Measurements from ENCODE around the gene SRP72.
A peak's percentile ranks its signal among the peaks of the same experiment; 100 is the strongest.

Gene SRP72

DNA sequence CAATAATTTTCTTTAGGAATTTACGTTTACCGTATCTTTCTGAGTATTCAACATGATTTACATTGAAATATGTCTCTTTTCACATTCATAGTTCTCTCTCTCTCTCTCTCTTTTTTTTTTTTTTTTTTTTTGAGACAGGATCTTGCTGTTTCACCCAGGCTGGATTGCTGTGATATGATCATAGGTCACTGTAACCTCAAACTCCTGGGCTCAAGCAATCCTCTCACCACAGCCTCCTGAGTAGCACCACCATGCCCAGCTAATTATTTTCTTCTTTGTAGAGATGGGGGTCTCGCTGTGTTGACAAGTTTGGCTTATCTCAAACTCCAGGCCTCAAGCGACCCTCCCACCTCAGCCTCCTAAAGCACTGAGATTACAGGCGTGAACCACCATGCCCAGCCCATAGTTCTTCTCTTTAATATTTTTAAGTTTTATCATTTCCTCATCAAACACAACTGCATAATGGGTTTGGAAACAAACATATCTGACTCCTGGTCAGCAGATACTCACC lies 9.8 kb downstream of the SRP72 start:
- Histone ChIP-seq H3K56ac (ENCODE audit: low read length) (no peak overlapping the region), H3K18ac (ENCODE audit: low read length) (no peak overlapping the region), H3K4me1 (ENCODE audit: control insufficient read depth, low read depth, low read length) (no peaks in the 10 kb centered on the region), H2BK5ac (ENCODE audit: low read length) (no peak overlapping the region), H3K4me2 (ENCODE audit: low read length) (no peak overlapping the region), H3K79me2 (ENCODE audit: control insufficient read depth, insufficient read depth, low read length) (no peaks in the 10 kb centered on the region), H4K5ac (ENCODE audit: low read length) (no peak overlapping the region), H3K79me1 (ENCODE audit: low read length) (no peaks in the 10 kb centered on the region), H3K4me3 (ENCODE audit: low read length) (no peak overlapping the region), H2BK120ac (ENCODE audit: low read depth, low read length) (no peak overlapping the region), H2BK15ac (replicated peaks; ENCODE audit: low read depth) (no peak overlapping the region), H3K9ac (ENCODE audit: low read length) (no peak overlapping the region), H2AK5ac (ENCODE audit: low read length) (no peak overlapping the region), H4K8ac (ENCODE audit: low read depth, low read length) (no peak overlapping the region), H3K23ac (ENCODE audit: low read length) (no peak overlapping the region), H3K27ac (ENCODE audit: low read depth, low read length) (no peak overlapping the region), H3K27me3 (ENCODE audit: insufficient read depth, low read length, poor library complexity) (no peaks in the 10 kb centered on the region), H3K36me3 (ENCODE audit: control insufficient read depth, insufficient read depth, low read length) (peaks cover 5% of the 10 kb centered on the region), H3K4ac (ENCODE audit: low read depth, low read length) (no peak overlapping the region)
- WGBS (ENCODE audit: extremely low coverage, insufficient coverage, low lambda C conversion rate), result no CpG with 5 or more reads among the region's 5 CpGs
- no peak for DNase-seq

DNA sequence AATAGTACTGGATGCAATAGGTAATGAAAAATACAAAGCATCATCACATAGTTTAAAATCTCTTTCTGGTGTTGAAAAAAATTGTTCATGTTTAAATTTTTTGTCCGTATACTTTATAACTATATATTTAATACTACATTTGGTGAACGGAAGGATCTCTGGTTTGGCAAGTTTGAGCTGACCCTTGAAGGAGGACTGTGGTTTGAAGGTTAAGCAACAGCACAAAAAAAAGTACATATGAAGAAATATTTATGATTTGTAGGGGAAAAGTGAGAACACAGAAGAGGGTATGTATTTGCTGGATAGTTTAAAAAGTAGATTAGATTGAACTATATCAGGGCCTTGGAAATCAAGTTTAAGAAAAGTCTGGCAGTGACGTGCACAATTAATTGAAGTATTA lies 13.3 kb downstream of the SRP72 start:
- no peak overlapping the region for H2BK15ac ChIP-seq (replicated peaks; ENCODE audit: low read depth)
- no peak overlapping the region for H3K56ac ChIP-seq (ENCODE audit: low read length)
- no peak overlapping the region for H3K4me3 ChIP-seq (ENCODE audit: low read length)
- H3K27ac ChIP-seq (ENCODE audit: low read depth, low read length), result no peak overlapping the region
- DNase-seq, result no peak
- peaks cover 5% of the 10 kb centered on the region for H3K36me3 ChIP-seq (ENCODE audit: control insufficient read depth, insufficient read depth, low read length)
- no peak overlapping the region for H4K5ac ChIP-seq (ENCODE audit: low read length)
- no peak overlapping the region for H3K23ac ChIP-seq (ENCODE audit: low read length)
- H3K9ac ChIP-seq (ENCODE audit: low read length), result no peak overlapping the region
- no peak overlapping the region for H2BK120ac ChIP-seq (ENCODE audit: low read depth, low read length)
- H3K79me2 ChIP-seq (ENCODE audit: control insufficient read depth, insufficient read depth, low read length), result no peaks in the 10 kb centered on the region
- H2AK5ac ChIP-seq (ENCODE audit: low read length), result no peak overlapping the region
- H3K27me3 ChIP-seq (ENCODE audit: insufficient read depth, low read length, poor library complexity), result no peaks in the 10 kb centered on the region
- no peak overlapping the region for H3K4ac ChIP-seq (ENCODE audit: low read depth, low read length)
- WGBS (ENCODE audit: extremely low coverage, insufficient coverage, low lambda C conversion rate), result no CpG with 5 or more reads among the region's 3 CpGs
- H2BK5ac ChIP-seq (ENCODE audit: low read length), result no peak overlapping the region
- H3K4me1 ChIP-seq (ENCODE audit: control insufficient read depth, low read depth, low read length), result no peaks in the 10 kb centered on the region
- no peak overlapping the region for H4K8ac ChIP-seq (ENCODE audit: low read depth, low read length)
- H3K4me2 ChIP-seq (ENCODE audit: low read length), result no peak overlapping the region
- H3K18ac ChIP-seq (ENCODE audit: low read length), result no peak overlapping the region
- no peaks in the 10 kb centered on the region for H3K79me1 ChIP-seq (ENCODE audit: low read length)

DNA sequence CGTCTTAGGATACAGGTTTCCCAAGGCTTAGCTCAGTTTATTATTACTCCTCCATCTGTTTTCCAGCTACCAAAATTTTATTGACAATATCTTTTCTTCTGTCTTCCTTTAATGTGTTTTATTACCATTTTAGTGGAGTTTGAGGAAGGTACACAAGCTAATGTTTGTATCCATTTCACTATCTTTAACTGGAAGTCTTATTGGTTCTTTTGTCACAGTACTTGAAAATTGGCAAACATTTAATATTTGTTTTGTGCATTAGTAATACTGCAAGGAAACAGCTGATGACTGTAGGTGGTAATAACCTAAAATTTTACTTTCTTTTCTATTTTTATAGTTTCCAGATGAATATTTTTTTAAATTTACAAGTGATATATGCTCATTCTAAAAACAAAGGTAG lies 28.8 kb downstream of the SRP72 start:
- no peak overlapping the region for H3K4me3 ChIP-seq (ENCODE audit: low read length)
- no peak overlapping the region for H4K8ac ChIP-seq (ENCODE audit: low read depth, low read length)
- H2BK120ac ChIP-seq (ENCODE audit: low read depth, low read length), result no peak overlapping the region
- no peaks in the 10 kb centered on the region for H3K4me1 ChIP-seq (ENCODE audit: control insufficient read depth, low read depth, low read length)
- peaks cover 4% of the 10 kb centered on the region for H3K36me3 ChIP-seq (ENCODE audit: control insufficient read depth, insufficient read depth, low read length)
- H3K4ac ChIP-seq (ENCODE audit: low read depth, low read length), result no peak overlapping the region
- no peaks in the 10 kb centered on the region for H3K79me2 ChIP-seq (ENCODE audit: control insufficient read depth, insufficient read depth, low read length)
- H4K5ac ChIP-seq (ENCODE audit: low read length), result no peak overlapping the region
- no peak overlapping the region for H3K56ac ChIP-seq (ENCODE audit: low read length)
- H3K27me3 ChIP-seq (ENCODE audit: insufficient read depth, low read length, poor library complexity), result no peaks in the 10 kb centered on the region
- H3K18ac ChIP-seq (ENCODE audit: low read length), result no peak overlapping the region
- no peaks in the 10 kb centered on the region for H3K79me1 ChIP-seq (ENCODE audit: low read length)
- H3K4me2 ChIP-seq (ENCODE audit: low read length), result no peak overlapping the region
- no peak overlapping the region for H2AK5ac ChIP-seq (ENCODE audit: low read length)
- H2BK15ac ChIP-seq (replicated peaks; ENCODE audit: low read depth), result no peak overlapping the region
- no CpG with 5 or more reads among the region's 1 CpG for WGBS (ENCODE audit: extremely low coverage, insufficient coverage, low lambda C conversion rate)
- no peak overlapping the region for H3K27ac ChIP-seq (ENCODE audit: low read depth, low read length)
- H3K23ac ChIP-seq (ENCODE audit: low read length), result no peak overlapping the region
- H2BK5ac ChIP-seq (ENCODE audit: low read length), result no peak overlapping the region
- no peak for DNase-seq
- no peak overlapping the region for H3K9ac ChIP-seq (ENCODE audit: low read length)

DNA sequence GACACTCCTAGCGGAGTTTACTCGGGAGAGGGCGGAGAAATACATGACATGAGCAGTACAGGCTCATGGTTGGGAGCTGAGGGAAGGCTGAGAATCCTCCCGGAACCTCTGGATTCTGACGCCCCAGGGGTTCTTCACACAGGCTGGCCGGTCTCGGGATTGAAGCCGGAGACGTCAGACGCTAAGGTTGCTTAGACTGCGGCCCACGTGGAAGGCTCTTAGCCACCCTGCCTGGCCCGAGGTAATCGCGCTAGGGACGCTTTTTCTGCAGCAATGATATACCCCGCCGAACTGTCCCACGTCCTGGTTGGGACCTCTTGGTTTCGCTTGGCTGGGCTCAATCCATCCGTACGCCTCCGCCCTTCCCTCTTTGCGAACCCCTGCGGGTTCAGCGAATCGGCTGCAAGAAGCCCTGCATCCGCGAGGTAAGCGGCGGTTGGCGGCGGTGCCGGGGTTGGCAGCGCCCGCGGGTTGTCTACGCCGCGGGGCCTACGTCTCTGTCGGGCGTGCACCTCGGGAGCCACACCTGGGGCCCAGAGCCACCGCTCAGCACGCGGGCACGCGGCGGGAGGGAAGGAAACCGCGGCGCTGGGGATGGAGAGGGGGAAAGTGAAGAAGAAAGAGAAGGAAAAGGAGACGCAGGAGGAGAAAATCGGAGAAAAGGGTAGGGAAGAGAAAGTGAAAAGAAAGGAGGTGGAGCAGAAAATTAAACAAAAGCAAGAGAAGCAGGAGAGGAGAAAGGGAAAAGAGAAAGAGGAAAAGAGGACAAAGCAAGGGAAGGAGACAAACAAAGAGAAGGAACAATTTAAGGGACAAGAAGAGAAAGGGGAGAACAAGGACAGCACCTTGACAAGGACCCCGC lies 38.1 kb downstream of the SRP72 start, which contains the start of gene ARL9:
Gene ARL9, plus strand, starts transcription at position 523 of the 862 bp plus-strand sequence. Its CDS starts 72 bp downstream, at position 595.
- Histone ChIP-seq H2AK5ac (ENCODE audit: low read length) (no peak within 1 kb of the TSS), H3K27me3 (ENCODE audit: insufficient read depth, low read length, poor library complexity) (peaks cover 2% of the 10 kb centered on the region), H3K79me2 (ENCODE audit: control insufficient read depth, insufficient read depth, low read length) (no peaks in the 10 kb centered on the region), H3K56ac (ENCODE audit: low read length) (peak within 1 kb of the TSS; percentile 68), H3K79me1 (ENCODE audit: low read length) (no peaks in the 10 kb centered on the region), H3K36me3 (ENCODE audit: control insufficient read depth, insufficient read depth, low read length) (peaks cover 2% of the 10 kb centered on the region), H3K23ac (ENCODE audit: low read length) (no peak within 1 kb of the TSS), H3K18ac (ENCODE audit: low read length) (no peak within 1 kb of the TSS), H3K9ac (ENCODE audit: low read length) (peak within 1 kb of the TSS; percentile 33), H3K27ac (ENCODE audit: low read depth, low read length) (no peak within 1 kb of the TSS), H2BK15ac (replicated peaks; ENCODE audit: low read depth) (no peak within 1 kb of the TSS), H4K5ac (ENCODE audit: low read length) (no peak within 1 kb of the TSS), H3K4ac (ENCODE audit: low read depth, low read length) (no peak within 1 kb of the TSS), H3K4me2 (ENCODE audit: low read length) (peak within 1 kb of the TSS; percentile 47), H2BK120ac (ENCODE audit: low read depth, low read length) (no peak within 1 kb of the TSS), H3K4me3 (ENCODE audit: low read length) (peak within 1 kb of the TSS; percentile 28), H4K8ac (ENCODE audit: low read depth, low read length) (no peak within 1 kb of the TSS), H3K4me1 (ENCODE audit: control insufficient read depth, low read depth, low read length) (no peaks in the 10 kb centered on the region), H2BK5ac (ENCODE audit: low read length) (no peak within 1 kb of the TSS)
- WGBS (ENCODE audit: extremely low coverage, insufficient coverage, low lambda C conversion rate), result no CpG with 5 or more reads among the region's 56 CpGs
- DNase-seq, result peak; percentile 90

DNA sequence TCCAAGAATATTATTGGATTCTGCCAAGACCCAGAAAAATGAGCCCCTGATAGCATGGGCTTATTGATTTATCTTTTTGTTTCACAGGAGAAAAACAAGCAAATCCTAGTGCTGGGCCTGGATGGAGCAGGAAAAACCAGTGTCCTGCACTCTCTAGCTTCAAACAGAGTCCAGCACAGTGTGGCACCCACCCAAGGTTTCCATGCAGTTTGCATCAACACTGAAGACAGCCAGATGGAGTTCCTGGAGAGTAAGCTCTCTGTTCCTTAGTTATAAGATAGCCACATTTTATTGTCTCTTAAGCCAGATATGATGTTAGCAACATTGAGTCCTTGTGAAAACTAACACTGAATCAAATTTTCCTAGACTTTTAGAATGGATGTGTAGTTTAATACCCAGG lies 43.7 kb downstream of the SRP72 start:
- Histone ChIP-seq H3K27me3 (ENCODE audit: insufficient read depth, low read length, poor library complexity) (peaks cover 2% of the 10 kb centered on the region), H2AK5ac (ENCODE audit: low read length) (no peak overlapping the region), H3K9ac (ENCODE audit: low read length) (no peak overlapping the region), H3K79me1 (ENCODE audit: low read length) (no peaks in the 10 kb centered on the region), H3K18ac (ENCODE audit: low read length) (no peak overlapping the region), H3K79me2 (ENCODE audit: control insufficient read depth, insufficient read depth, low read length) (no peaks in the 10 kb centered on the region), H3K4me1 (ENCODE audit: control insufficient read depth, low read depth, low read length) (no peaks in the 10 kb centered on the region), H3K23ac (ENCODE audit: low read length) (no peak overlapping the region), H4K5ac (ENCODE audit: low read length) (no peak overlapping the region), H3K27ac (ENCODE audit: low read depth, low read length) (no peak overlapping the region), H2BK15ac (replicated peaks; ENCODE audit: low read depth) (no peak overlapping the region), H3K4me3 (ENCODE audit: low read length) (no peak overlapping the region), H3K4me2 (ENCODE audit: low read length) (no peak overlapping the region), H3K36me3 (ENCODE audit: control insufficient read depth, insufficient read depth, low read length) (no peaks in the 10 kb centered on the region), H3K56ac (ENCODE audit: low read length) (no peak overlapping the region), H2BK5ac (ENCODE audit: low read length) (no peak overlapping the region), H3K4ac (ENCODE audit: low read depth, low read length) (no peak overlapping the region), H4K8ac (ENCODE audit: low read depth, low read length) (no peak overlapping the region), H2BK120ac (ENCODE audit: low read depth, low read length) (no peak overlapping the region)
- no peak for DNase-seq

Data from mesendoderm (in vitro differentiated cells).